GM19372 (cell line): Measurements from ENCODE around the gene ZNF577.
"Not testable (repeated sequence)": the region's sequence is repeated elsewhere in the genome, so short reads cannot be mapped to it uniquely, and the experiment has no call there.

Experiments
- ATAC-seq: cut with Tn5 transposase; IDR thresholded peaks from one replicate; pipeline ENCODE4 v1.9.1; 2021; ENCODE audit warnings: mild to moderate bottlenecking, low read depth, moderate library complexity; ENCODE audit not compliant: unreplicated experiment

Gene ZNF577

DNA sequence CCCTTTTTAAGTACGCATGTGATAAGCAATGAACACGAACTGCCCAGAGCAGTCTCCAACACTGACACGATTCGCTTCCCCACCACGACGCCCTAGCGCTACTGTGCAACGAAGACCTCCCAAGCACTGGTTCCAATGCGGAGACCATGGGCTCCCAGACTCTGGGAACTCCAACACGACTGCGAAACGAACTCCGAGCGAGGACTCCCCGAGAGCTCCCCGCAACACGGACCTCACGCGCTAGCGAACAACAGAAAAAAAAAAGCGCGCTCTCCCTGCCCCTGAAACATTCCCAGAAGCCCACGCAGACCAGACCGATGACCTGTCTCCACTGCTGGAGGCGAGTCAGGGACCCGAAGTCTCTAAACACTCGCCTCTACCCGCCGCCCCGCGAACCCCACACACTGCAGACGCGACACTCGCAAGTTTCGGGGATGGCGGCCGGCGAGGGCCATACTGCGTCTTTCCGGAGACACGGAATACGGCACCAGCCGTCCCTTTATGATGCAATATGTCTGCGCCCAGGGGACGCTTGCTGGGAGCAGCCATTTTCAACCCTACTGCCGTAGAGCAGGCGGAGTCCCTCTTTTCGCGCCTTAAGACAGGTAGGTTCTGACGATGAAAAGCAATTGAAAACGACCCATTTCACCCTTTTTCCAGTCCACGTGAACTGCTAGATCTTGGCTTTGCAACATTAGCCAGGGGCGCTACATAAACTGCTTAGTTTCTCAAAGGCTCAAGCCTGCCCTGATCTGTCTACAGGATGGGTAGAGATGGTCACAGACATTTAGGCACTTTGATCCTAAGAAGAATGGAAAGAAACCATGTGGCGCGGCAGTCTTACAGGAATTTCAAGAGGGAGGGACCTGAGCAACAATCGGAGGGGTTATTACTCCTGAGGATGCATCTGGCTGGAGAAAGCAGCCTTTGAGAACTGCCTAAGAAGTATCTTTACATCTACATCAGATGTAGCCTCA is at the start of gene ZNF577:
ZNF577 (minus strand) TSS at position 430 of the 977 bp plus-strand sequence. CDS start 7,569 bp downstream, outside the sequence.
- ATAC-seq = no peak

DNA sequence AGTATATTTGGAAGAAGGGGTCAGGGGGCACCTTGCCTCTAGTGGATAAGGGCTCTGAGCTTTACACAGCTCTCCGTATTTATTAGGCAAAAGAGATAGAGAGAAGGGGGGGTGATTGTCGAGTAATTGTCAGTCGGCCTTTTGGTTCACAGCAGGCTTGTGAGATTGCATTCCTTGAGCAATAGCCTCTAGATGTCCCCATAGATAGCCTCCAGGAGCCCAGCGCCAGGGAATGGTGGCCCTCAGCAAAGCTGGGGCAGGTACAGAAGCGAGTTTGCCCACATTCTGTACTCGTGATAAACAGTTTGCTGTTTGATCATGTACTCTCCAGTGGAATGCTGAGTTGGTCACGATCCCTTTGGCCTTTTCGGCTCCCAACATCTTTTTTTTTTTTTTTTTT is 44.2 kb upstream of the ZNF577 start:
- no peak for ATAC-seq

DNA sequence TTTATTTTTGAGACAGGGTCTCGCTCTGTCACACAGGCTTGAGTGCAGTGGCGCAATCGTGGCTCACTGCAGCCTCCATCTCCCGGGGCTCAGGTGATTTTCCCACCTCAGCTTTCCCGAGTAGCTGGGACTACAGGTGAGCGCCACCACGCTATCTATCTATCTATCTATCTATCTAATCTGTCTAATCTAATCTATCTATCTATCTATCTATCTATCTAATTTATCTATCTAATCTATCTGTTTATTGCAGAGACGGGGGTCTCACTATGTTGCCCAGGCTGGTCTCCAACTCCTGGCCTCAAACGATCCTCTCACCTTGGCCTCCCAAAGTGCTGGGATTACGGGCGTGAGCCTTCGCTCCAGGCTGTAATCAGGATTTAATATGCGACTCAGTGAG is 40.1 kb upstream of the ZNF577 start:
- ATAC-seq = no peak

DNA sequence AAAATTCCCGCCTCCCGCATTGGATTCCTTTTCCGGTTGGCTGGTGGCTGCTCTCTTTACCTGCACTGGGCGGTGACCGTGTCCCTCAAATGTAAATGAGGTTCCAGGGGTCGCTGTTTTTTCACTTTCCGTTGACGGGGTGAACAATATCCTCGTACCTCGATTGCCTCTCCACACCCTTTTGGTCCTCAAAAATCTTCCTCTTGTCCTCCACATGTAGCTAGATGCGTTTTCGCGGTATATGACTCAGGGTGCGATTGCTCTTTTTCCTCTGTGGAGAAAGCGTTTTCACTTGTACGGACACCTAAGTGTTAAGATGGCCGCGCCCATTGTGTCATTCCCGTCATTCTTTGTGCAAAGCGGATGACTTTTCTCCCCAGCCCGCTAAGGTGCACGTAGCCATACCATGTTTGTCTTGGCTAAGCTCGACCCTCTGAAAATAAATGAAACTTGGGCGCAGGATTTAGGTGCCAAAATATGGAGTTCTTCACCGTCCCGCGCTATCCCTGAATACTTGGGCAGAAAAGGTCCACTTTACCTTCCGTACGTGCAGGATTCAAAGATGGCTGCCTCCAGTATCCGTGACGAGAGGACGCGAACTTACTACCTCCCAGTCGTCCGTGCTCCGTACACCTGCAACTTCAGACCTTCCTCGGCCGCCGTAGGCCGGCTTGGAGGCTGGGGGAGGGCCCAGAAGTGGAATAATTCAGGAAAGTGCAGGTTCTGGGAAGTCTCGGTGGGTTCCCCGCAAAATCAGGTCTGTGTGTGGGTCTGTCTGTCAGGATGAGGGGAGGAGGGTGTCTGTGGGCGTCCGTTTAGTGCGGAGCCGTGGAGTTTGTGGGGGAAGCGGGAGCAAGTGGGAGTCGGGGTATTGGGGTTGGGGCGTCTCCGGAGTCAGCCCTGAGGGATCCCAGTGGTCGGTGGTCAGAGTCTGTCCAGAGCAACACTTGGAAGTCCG is 39.3 kb upstream of the ZNF577 start, which contains the start of gene ZNF613:
ZNF613 (plus strand) TSS at position 689 of the 958 bp plus-strand sequence. CDS start 8,749 bp downstream, outside the sequence.
- peak; percentile 86 for ATAC-seq

DNA sequence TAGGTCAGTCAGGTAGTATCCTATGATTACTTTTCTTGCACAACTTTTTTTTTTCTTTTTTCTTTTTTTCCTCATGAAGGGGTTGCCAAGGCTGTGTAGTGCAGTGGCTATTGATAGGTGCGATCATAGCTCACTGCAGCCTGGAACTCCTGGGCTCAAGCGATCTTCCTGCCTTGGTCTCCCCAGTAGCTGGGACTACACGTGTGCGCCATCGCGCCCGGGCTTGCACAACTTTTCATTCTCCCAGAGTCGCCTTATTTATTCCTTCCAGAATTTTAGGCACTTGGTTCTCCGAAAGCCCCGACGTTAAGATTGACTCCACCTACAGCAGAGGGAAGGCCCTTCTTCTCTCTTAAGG is 38.7 kb upstream of the ZNF577 start:
- ATAC-seq = no peak

DNA sequence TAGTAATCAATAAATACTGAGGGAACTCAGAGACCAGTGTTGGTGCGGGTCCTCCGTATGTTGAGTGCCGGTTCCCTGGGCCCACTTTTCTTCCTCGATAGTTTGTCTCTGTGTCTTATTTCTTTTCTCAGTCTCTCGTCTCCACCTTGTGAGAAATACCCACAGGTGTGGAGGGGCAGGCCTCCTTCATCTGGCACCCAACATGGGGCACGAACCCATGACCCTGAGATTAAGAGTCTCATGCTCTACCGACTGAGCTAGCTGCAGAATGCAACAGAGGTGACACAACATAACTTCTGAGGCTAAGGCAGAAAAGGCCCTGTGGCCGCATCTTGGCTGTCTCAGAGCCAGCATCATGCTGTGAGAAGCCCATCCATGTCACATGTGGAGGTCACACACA is 34.2 kb upstream of the ZNF577 start:
- no peak for ATAC-seq

DNA sequence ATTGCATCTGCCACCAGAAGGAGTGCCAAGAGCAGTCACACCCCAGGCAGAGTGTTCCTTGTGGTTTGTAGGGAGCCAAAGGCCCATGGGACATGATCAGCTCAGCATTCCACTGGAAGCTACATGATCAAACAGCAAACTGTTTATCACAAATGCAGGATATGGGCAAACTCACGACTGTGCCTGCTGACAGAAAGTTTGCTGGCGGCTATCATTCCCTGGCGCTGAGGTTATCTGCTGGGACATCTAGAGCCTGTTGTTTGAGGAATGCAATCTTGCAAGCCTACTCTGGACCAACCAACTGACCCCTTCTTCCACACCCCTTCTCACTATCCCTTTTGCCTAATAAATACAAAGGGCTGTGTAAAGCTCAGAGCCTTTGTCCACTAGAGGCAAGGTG is 31.9 kb upstream of the ZNF577 start:
- ATAC-seq = no peak

DNA sequence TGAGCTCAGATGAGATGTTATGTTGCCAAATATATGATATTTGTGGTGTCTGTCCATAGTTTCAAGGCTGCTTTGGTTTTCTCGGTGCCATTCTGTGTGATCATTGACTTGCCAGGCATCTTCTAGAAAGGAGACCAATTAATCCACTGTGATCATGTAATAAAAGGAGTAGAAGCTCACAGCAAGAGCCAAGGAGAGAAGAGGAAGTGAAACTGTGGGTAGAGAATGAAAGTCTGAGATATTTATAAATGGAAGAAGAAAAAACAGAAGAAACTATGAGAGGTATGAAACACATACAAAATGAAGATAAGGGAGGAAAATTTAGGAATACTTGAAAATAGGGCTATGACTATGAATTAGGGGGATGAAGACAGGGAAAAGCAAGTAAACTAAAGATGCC is 28.4 kb upstream of the ZNF577 start:
- no peak for ATAC-seq

DNA sequence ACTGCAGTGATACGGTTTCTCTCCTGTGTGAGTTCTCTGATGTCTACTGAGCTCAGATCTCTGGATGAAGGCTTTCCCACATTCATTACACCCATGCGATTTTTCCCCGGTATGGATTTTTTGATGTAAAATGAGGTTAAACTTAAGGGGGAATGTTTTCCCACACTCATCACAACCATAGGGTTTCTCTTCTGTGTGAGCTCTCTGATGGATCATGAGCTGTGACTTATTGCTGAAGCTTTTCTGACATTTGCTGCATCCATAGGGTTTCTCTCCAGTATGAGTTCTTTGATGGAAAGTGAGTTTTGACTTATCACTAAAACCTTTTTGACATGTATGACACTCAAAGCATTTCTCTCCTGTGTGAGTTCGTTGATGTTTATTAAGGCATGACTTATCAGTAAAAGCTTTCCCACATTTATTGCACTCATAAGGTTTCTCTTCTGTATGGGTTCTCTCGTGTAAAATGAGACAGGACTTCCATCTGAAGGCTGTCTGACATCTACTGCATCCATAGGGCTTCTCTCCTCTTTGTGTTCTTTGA is 27.6 kb upstream of the ZNF577 start:
- no peak for ATAC-seq

DNA sequence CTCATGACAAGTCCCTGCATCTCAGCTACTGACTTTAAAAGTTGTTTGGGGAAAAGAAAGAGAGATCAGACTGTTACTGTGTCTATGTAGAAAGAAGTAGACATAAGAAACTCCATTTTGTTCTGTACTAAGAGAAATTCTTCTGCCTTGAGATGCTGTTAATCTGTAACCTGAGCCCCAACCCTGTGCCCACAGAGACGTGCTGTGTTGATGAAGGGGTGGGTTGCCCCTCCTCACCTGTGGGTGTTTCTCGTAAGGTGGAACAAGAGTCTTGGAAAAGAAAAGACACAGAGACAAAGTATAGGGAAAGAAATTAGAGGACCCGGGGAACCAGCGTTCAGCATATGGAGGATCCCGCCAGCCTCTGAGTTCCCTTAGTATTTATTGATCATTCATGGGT is 20.2 kb upstream of the ZNF577 start:
- not testable (repeated sequence) for ATAC-seq

DNA sequence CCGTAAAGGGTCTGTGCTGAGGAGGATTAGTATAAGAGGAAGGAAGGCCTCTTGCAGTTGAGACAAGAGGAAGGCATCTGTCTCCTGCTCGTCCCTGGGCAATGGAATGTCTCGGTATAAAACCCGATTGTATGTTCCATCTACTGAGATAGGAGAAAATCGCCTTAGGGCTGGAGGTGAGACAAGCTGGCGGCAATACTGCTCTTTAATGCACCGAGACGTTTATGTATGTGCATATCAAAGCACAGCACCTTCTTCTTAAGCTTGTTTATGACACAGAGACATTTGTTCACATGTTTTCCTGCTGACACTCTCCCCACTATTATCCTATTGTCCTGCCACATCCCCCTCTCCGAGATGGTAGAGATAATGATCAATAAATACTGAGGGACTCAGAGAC is 18.4 kb upstream of the ZNF577 start:
- not testable (repeated sequence) for ATAC-seq

DNA sequence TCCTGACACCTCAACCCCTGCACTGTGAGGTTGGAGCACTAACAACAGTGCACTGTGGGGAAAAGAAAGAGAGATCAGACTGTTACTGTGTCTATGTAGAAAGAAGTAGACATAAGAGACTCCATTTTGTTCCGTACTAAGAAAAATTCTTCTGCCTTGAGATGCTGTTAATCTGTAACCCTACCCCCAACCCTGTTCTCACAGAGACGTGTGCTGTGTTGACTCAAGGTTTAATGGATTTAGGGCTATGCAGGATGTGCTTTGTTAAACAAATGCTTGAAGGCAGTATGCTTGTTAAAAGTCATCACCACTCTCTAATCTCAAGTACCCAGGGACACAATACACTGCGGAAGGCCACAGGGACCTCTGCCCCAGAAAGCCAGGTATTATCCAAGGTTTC is 17.9 kb upstream of the ZNF577 start:
- not testable (repeated sequence) for ATAC-seq

DNA sequence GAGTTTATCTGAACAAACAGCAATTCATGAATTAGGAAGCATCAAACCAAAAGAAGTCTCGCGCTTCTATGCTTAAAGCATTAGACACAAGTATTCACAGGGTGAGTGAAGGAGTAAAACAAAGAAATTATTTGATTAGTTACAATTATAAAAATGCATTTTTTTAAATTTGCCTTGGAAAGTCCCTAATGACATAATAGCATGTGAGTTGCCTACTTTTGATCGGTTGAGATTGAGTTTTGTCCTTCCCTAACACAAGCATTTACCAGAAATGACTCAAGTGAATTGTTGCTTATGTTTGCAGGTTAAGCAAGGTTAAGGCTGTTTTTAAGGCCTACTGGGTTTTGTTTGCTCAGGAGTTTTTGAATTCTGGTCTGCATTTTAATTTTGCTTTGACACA is 17.5 kb upstream of the ZNF577 start:
- ATAC-seq = no peak

DNA sequence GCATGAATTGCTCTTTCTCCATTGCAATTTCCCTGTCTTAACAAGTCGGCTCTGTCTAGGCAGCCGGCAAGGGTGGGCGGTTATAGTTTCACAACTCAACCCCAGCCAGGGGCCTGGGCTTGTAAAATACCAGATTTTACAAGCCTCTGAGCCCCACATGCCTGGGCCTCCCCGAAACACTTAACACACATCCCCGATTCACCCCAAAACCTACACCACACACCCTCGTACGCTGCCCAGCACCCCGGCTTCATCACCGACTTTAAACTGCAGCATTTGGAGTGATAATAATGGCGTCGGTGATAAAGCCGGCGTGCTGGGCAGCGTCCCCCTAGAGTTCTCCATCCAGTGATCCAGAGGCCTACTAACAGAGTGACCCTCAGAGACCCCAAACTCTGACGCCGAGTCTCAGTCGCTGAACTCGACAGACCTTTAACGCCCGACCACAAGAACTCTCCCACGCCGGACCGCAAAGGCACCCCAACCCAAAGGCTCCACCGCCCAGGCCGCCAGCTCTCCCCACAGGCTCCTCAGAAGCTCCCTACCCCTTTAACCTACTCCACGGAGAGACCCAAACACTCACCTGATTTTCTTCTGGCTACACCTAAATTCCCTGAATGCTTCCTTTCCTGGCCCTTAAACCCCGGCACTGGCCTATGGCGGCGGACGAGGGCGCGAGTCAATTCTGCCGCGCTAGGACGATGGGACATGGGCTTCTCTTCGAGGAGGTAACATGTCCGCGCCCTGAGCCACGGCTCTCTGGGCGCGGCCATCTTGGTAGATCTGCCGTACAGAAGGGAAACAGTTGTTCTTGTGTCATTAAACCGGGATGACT is 16.8 kb upstream of the ZNF577 start, which contains the start of gene ZNF649:
ZNF649 (minus strand) TSS at position 687 of the 835 bp plus-strand sequence. CDS start 4,910 bp downstream, outside the sequence.
- ATAC-seq = no peak

DNA sequence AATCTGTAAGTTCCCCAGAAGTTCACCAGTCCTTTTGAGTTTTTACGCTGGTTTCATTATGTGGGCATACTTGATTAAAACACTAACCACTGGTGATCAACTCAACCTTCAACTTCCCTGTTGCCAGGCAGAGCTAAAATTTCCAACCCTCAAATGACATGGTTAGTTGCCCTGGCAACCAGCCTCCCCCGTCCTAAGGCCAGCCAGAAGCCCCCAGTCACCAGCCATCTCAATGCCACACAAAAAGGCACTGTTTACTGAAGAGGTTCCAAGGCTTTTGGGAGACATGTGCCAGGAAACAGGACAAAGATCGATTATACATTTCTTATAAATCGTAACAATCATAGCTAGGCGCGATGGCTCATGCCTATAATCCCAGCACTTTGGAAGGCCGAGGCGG is 15.4 kb upstream of the ZNF577 start:
- ATAC-seq = no peak

DNA sequence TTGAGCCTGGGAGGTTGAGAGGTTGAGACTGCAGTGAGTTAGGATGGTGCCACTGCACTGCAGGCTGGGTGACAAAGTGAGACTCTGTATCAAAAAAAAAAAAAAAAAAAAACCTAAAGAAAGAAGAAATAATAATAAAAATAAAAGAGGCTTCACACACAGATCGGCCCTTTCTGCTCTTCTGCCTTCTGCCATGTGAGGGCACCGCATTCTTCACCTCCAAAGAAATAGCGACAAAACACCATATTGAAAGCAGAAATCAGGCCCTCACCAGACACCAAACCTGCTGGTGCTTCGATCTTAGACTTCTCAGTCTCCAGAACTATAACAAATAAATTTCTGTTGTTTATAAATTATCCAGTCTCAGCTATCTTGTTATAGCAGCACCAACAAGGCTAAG is 14.1 kb upstream of the ZNF577 start:
- no peak for ATAC-seq

DNA sequence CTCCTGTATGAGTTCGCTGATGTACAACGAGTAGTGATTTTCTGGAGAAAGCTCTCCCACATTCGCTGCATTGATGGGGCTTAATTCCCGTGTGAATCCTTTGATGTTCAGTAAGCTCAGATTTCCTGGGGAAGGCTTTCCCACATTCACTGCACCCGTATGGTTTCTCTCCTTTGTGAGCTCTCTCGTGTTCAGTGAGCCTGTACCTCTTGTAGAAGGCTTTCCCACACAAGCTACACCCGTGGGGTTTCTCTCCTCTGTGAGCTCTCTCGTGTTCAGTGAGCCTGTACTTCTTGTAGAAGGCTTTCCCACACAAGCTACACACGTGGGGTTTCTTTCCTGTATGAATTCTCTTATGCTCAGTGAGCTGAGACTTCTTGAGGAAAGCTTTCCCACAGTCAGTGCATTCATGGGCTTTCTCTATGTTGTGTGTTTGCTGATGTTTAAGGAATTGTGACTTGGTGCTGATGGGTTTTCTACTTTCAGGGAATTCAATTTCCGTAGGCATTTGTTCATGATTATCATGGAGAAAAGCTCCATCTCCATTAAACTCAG is 3.5 kb upstream of the ZNF577 start:
- ATAC-seq = no peak

DNA sequence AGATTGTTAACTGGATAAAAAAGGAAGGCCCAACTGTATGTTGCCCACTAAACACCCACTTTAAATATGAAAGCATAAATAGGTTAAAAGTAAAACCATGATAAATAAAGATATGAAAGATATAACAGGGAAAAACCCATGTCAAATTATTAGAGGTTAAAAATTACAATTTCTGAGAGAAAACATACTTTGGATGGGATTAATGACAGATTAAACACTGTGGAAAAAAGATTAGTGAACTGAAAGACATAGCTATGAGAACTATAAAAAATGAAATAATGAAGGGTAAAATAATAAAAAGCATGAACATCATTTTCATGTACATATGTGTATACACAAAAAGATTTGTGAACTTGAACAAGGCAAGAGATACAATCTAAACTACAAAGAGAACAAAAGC is 2.2 kb upstream of the ZNF577 start:
- no peak for ATAC-seq

DNA sequence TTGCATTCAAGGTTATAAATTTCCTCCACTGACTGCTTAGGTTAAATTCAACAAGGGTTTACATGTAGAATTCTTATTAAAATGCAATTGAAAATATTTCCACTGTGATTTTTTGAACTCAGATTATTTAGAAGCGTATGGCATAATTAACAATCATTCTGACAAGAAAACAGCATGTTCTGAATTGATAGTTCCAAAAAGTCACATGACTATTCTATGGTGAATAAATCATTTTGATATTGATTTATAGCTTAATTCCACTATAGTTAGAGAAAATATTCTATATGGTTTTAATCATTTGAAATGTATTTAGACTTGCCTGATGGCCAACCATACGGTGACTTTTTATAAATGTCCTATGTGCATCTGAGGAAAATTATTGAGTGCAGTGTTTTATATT is 3.0 kb downstream of the ZNF577 start:
- ATAC-seq = no peak
